HepG2 (cell line): ENCODE data around the gene PSD. TPM values are rescaled to one million over a fixed set of nuclear protein-coding genes. Genes with fewer than 3 reads are reported as not detected.

Experiments used
- HNRNPLL ChIP-seq: fragments of 200-400 bp; formaldehyde crosslinking; IDR thresholded peaks from 2 replicates; pipeline ENCODE4 v1.6.1; 2017; ENCODE audit warnings: mild to moderate bottlenecking, low read depth, low read length; ENCODE audit not compliant: poor library complexity, severe bottlenecking
- ZBTB21 ChIP-seq: sonication (generic); formaldehyde crosslinking; IDR thresholded peaks from 2 replicates; pipeline ENCODE4 v1.4.0; 2020; ENCODE audit warnings: missing genetic modification reagents
- ZNF232 ChIP-seq: sonication (generic); formaldehyde crosslinking; IDR thresholded peaks from 2 replicates; pipeline ENCODE4 v1.4.0; 2020; ENCODE audit warnings: missing genetic modification reagents, borderline replicate concordance
- ZNF281 ChIP-seq: sonication (generic); formaldehyde crosslinking; IDR thresholded peaks from 2 replicates; pipeline ENCODE4 v1.4.0; 2020; ENCODE audit warnings: missing genetic modification reagents, borderline replicate concordance
- ZNF777 ChIP-seq: sonication (generic); formaldehyde crosslinking; IDR thresholded peaks from 2 replicates; pipeline ENCODE4 v1.4.0; 2020; ENCODE audit warnings: missing genetic modification reagents
- ZNF800 ChIP-seq: sonication (generic); formaldehyde crosslinking; IDR thresholded peaks from 2 replicates; pipeline ENCODE4 v1.4.0; 2020; ENCODE audit warnings: missing genetic modification reagents
- ZNF839 ChIP-seq: sonication (generic); formaldehyde crosslinking; IDR thresholded peaks from 2 replicates; pipeline ENCODE4 v1.4.0; 2020; ENCODE audit warnings: missing genetic modification reagents, mild to moderate bottlenecking, borderline replicate concordance
- ZSCAN25 ChIP-seq: sonication (generic); formaldehyde crosslinking; IDR thresholded peaks from 2 replicates; pipeline ENCODE4 v1.8.0; 2022; ENCODE audit warnings: mild to moderate bottlenecking, missing genetic modification reagents
- polyA plus RNA-seq, 8 experiments: library from polyadenylated mRNA; depleted of rRNA in 3 of 8; stranded (reverse) in 7 of 8; unstranded in 1 of 8; fragments of >200 nt; fragmentation: Illumina TruSeq in 4 of 8; extraction: Trizol in 4 of 8; gene quantifications; 2 replicates each; pipeline versions ENCODE4 v1.2.1 to v1.2.3, GENCODE V29; 2011 to 2016; ENCODE audit warnings: low read depth in 4 of 8, missing spikeins in 1 of 8, mixed read lengths in 1 of 8; ENCODE audit not compliant: insufficient read depth in 1 of 8
- total RNA-seq, 5 experiments: library from RNA; depleted of rRNA; stranded (reverse); fragments of >200 nt; fragmentation: Illumina TruSeq; extraction: Trizol; gene quantifications; 2 replicates each; pipeline ENCODE4 v1.2.3, GENCODE V29; 2016; ENCODE audit warnings: low read depth in 1 of 5
- TF ChIP-seq, protein P1 (sequence below), 2 experiments: sonication (generic) in 1 of 2; formaldehyde crosslinking in 1 of 2; IDR thresholded peaks; 2 replicates each; pipeline versions ENCODE4 v1.4.0 to v1.6.1; 2016 to 2020; ENCODE audit warnings: borderline replicate concordance in 1 of 2, low read depth in 1 of 2, mild to moderate bottlenecking in 1 of 2, missing genetic modification reagents in 1 of 2
- TF ChIP-seq, protein P2 (sequence below): sonication (generic); formaldehyde crosslinking; IDR thresholded peaks from 2 replicates; pipeline ENCODE4 v1.8.0; 2022; ENCODE audit warnings: low read depth, missing genetic modification reagents

The PSD gene
- total and polyA plus RNA-seq, 2 of the 13 experiments (the other 11 are each of a cell fraction or from before 2014, with no cell fraction given) = 0.35 to 0.58 TPM

GRCh38 chr10:102450374-102451104, 32.0 kb upstream of the PSD start (continued):
- TF ChIP-seq, protein P1, sequence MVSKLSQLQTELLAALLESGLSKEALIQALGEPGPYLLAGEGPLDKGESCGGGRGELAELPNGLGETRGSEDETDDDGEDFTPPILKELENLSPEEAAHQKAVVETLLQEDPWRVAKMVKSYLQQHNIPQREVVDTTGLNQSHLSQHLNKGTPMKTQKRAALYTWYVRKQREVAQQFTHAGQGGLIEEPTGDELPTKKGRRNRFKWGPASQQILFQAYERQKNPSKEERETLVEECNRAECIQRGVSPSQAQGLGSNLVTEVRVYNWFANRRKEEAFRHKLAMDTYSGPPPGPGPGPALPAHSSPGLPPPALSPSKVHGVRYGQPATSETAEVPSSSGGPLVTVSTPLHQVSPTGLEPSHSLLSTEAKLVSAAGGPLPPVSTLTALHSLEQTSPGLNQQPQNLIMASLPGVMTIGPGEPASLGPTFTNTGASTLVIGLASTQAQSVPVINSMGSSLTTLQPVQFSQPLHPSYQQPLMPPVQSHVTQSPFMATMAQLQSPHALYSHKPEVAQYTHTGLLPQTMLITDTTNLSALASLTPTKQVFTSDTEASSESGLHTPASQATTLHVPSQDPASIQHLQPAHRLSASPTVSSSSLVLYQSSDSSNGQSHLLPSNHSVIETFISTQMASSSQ (IDR thresholded peaks at IDR 0.05; ENCODE audit: low read depth) = no peak
- TF ChIP-seq, protein P1 (CRISPR knock-in tag; IDR thresholded peaks at IDR 0.05; ENCODE audit: borderline replicate concordance) = peak; percentile 60; the same call in 1 of the 2 replicates
- TF ChIP-seq ZNF281 = no peak
- peak; percentile 67 for TF ChIP-seq HNRNPLL
- peak; percentile 63; the same call in 1 of the 2 replicates for TF ChIP-seq ZNF839 (CRISPR knock-in tag)
- TF ChIP-seq ZSCAN25 (CRISPR knock-in tag) = peak; percentile 64; the same call in 1 of the 2 replicates
- TF ChIP-seq, protein P2, sequence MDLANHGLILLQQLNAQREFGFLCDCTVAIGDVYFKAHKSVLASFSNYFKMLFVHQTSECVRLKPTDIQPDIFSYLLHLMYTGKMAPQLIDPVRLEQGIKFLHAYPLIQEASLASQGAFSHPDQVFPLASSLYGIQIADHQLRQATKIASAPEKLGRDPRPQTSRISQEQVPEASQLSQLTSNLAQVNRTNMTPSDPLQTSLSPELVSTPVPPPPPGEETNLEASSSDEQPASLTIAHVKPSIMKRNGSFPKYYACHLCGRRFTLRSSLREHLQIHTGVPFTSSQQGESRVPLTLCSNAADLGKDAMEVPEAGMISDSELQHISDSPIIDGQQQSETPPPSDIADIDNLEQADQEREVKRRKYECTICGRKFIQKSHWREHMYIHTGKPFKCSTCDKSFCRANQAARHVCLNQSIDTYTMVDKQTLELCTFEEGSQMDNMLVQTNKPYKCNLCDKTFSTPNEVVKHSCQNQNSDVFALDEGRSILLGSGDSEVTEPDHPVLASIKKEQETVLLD (CRISPR knock-in tag) = peak; percentile 83
- TF ChIP-seq ZNF232 = no peak
- no peak for TF ChIP-seq ZBTB21 (CRISPR knock-in tag)
- TF ChIP-seq ZNF800 (CRISPR knock-in tag) = no peak
- peak; percentile 80; the same call in 1 of the 2 replicates for TF ChIP-seq ZNF777 (CRISPR knock-in tag)
